Fibroblast of lung (primary cell): ENCODE results near the gene SRPK2.

Experiments
- CTCF ChIP-seq, 2 donors: IDR thresholded peaks in 1 of 2; conservative IDR thresholded peaks in 1 of 2; 1 replicate in 1 of 2; 2 replicates in 1 of 2; pipeline ENCODE4 v1.5.1; 2011 to 2012; ENCODE audit warnings: low read length in 2 of 2, control low read depth in 1 of 2, inconsistent platforms in 1 of 2, low read depth in 1 of 2, mild to moderate bottlenecking in 1 of 2
- EZH2 ChIP-seq: IDR thresholded peaks from 2 replicates; pipeline ENCODE4 v1.5.1; 2012; ENCODE audit warnings: low read length, control low read depth, mild to moderate bottlenecking; ENCODE audit errors: missing control alignments

GRCh38 chr7:105346593-105347322, 42.0 kb downstream of the SRPK2 start:
- no peak for TF ChIP-seq CTCF (conservative IDR thresholded peaks at IDR 0.05 in 1 of 2, IDR thresholded peaks at IDR 0.05 in 1 of 2; ENCODE audit: low read depth in 1 of 2, low read length in 2 of 2)
- no peak for TF ChIP-seq EZH2
